Hypothalamus (tissue), 51 donors: Measurements from ENCODE around the gene PTGES3.
"Not testable (repeated sequence)": the region's sequence is repeated elsewhere in the genome, so short reads cannot be mapped to it uniquely, and the experiment has no call there.

Source experiments
- DNase-seq, 51 donors: peaks; one replicate each; lab custom pipeline; 2025; lab: John Stamatoyannopoulos, UW

PTGES3 gene

DNA sequence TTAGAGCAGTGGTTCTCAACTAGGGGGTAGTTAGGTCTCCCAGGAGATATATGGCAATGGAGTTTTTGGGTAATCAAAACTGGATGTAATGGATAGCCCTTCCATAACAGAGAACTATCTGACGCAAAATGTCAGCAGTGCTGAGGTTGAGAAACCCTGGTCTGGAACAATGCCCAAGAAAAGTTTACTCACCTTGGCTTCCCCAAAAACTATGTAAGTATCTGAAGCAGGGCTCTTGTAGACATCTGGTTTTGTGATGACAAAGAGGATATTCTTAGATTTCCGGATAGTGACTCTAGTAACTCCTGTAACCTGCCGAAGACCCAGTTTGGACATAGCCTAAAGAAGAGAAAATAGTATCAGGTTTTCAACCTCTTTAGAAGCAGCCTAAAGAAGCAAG lies 25.3 kb upstream of the PTGES3 start:
- DNase-seq = no peak

DNA sequence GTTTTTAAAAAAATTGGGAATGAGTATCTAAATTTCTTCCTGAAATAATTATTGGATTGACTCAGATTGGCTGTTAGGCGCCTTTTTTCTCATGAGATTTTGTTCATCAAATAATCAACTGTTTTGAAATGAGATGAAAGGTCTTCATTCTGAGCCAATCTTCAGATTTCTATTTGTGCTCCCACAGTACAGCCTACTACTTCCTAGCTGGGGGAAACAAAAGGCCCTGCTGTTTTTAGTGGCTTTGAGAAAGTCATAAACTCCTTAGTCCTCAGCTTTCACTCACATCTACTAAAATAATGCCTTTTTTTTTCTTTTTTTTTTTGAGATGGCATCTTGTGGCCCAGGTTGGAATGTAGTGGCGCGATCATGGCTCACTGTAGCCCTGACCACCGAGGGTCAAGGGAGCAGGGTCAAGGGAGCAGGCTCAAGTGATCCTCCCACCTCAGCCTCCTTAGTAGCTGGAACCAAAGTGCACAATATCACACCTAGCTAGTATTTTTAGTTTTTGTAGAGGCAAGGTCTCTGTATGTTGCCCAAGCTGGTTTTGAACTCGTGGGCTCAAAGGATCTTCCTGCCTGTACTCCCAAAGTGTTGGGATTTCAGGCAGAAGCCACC lies 21.8 kb upstream of the PTGES3 start:
- no peak for DNase-seq

DNA sequence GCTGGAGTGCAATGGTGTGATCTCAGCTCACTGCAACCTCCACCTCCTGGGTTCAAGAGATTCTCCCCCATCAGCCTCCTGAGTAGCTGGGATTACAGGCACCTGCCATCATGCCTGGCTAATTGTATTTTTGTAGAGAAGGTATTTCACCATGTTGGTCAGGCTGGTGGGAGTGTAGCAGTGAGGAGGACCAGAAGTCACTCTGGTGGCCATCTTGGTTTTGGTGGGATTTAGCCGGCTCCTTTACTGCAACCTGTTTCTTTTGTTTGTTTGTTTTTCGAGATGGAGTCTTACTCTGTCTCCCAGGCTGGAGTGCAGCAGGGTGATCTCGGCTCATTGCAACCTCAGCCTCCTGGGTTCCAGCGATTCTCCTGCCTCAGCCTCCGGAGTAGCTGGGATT lies 16.4 kb upstream of the PTGES3 start:
- not testable (repeated sequence) for DNase-seq

DNA sequence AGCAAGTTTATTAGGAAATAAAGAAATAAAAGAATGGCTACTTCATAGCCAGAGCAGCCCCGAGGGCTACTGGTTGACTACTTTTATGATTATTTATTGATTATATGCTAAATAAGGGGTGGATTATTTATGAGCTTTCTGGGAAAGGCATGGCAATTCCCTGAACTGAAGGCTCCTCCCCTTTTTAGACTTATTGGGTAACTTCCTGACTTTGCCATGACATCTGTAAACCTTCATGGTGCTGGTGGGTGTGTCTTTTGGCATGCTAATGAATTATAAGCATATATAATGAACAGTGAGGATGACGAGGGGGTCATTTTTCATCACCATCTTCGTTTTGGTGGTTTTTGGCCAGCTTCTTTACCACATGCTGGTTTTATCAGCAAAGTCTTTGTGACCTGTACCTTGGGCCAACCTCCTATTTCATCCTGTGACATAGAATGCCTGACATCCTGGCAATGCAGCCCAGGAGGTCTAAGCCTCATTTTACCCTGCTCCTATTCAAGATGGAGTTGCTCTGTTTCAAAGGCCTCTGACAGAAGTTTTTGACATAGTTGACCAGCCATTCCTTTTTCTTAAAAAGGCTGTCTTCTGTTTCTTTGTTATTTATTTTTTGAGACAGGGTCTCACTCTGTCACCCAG lies 11.1 kb upstream of the PTGES3 start:
- no peak for DNase-seq

DNA sequence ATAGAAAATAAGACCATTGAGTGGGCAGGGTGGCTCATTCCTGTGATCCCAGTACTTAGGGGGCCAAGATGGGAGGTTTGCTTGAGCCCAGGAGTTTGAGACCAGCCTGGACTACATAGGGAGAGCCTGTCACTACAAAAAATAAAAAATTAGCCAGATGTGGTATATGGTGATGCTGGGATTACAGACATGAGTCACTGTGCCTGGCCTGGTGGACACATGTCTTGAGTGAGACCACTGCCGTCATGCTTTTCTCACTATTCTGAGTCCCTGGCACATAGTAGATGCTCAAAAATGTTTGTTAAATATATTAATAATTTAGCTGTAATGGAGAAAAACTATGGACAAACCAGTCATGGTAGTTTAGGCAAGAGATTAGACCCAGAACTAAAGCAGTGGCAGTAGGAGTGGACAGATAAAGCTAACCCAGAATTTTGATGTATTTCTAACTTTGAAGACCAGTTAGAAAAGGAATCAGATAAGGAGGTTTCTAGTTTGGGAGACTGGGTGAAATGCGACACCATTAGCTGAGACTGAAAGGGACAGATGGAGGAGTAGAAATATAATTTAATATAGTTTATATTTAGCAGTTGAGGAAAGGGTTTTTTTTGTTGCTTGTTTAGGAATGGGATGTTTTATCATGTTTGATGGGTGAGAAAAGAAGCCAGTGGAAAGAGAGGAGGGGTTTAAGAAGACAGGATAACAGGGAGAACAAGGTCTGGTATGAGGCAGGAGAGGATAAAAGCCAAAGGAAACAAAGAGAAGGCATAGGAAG lies 7.4 kb upstream of the PTGES3 start:
- no peak for DNase-seq

DNA sequence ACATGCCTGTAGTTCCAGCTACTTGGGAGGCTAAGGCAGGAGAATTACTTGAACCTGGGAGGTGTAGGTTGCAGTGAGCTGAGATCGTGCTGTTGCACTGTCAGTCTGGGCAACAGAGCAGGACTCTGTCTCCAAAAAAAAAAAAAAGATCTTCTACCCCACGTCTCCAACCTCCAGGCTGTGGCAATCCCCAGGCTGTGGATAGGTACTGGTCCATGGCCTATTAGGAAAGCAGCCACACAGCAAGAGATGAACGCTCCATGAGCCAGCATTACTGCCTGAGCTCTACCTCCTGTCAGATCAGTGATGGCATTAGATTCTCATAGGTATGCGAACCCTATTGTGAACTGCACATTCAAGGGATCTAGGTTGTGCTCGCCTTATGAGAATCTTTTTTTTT lies 6.1 kb upstream of the PTGES3 start:
- DNase-seq = no peak

DNA sequence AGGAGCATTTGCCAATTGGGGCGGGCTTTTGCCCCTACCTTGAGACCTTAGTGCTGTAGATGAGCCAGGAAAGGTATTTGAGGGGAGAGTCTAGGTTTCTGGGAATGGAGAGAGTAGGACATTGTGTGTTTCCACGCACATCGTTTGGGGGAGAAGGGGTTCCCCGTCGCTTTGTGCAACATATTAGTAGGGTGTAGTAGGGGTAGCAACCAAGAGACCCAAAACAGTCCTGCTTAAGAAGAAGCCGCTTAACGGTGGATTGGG lies 694 bp upstream of the PTGES3 start:
- DNase-seq = peak in 2 of 51 donors; percentile 44 to 63

DNA sequence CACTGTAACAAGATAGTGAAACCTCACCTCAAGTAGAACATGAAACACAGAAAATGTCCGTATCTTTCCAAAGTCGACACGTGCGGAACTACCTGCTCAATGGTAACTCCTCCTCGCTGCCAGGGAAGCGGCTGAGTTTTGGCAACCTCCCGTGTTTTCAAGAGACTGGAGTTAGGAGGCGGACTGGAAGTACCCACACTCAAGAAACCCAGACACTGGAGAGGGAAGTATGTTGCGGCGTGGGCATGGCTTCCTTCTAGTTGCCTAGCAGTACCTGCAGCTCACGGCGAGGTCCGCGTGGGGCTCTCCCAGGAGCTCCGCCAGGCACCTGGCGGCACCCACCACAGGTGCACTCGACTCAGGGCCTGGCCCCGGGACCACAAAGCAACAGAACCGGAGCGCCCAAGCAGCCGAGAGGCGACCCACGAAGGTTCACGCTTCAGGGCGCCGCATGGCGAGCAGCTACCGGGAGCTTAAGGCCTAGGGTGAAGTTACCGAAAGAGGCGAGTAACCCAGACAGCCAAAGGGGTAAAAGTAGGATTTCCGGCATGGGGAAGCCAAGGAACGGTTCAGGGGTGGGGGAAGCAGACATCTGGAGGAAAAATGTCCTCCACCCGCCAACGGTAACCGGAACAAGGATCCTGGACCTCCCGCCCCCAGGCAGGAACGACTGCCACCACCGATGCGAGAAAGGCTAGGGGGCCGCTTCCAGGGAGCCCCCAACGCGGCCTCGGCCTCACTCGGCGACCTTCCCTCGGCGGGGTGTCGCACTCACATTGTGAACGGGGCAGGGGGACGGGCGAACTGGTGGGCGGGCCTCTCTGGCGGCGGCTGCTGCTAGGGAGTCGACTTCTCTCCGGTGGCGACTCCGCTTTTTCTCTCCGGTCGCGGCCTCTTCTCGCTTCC lies 608 bp downstream of the PTGES3 start:
- DNase-seq = peak in 39 of 51 donors; percentile 16 to 81 (median 42)

DNA sequence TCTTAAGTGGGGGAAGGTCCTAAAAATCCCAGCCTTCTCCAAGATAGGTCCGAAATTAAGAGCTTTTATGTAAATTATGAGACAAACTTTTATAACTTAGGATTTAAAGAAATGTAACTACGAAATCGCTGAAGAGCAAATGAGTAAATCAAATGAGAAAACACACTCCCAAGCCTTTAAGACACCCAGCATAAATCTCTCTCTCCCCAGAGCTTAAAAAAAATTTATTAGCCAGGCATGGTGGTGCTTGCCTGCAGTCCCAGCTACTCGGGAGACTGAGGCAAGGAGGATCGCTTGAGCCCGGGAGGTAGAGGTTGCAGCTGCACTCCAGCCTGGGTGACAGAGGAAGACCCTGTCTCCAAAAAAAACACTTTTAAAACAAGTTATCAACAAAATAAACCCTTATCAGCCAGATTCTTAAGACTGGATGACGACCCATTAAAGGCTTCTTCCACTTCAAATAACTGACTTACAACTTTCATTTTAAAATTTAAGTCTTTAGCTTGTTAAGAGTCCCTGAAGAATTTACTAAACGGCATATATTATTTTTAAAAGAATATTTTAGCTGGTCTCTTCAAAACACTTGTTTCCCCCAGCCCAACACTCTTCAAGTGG lies 3.2 kb downstream of the PTGES3 start:
- DNase-seq = no peak

DNA sequence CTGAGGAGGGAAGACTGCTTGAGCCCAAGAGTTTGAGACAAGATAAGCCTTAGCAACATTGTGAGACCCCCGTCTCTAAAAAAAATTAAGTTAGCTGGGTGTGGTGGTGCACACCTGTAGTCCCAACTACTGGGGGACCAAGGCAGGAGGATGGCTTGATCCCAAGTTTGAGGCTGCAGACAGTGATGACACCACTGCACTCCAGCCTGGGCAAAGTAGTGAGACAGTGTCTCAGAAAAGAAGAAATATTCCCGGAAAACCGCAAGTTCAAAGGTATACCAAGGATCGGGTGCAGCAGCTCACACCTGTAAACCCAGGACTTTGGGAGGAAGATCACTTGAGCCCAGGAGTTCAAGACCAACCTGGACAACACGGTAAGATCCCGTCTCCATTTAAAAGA lies 5.8 kb downstream of the PTGES3 start:
- no peak for DNase-seq

DNA sequence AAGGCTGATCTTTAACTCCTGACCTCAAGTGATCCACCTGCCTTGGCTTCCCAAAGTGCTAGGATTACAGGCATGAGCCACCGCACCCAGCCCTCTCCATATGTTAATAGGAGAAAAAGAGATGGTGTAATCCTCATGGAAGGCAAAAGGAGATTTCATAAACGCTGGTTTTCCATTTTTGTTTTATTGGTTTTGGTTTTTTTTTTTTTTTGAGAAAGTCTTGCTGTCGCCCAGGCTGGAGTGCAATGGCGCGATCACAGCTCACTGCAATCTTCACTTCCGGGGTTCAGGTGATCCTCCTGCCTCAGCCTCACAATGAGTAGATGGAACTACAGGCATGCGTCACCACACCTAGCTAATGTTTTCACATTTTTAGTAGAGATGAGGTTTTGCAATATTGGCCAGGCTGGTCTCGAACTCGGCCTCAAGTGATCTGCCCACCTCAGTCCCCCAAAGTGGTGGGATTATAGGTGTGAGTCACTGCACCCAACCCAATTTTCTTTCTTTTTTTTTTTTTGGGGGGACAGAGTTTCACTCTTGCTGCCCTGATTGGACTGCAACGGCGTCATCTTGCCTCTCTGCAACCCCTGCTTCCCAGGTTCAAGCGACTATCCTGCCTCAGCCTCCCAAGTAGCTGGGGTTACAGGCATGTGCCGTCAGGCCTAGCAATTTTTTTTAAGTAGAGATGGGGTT lies 8.1 kb downstream of the PTGES3 start:
- DNase-seq = no peak

DNA sequence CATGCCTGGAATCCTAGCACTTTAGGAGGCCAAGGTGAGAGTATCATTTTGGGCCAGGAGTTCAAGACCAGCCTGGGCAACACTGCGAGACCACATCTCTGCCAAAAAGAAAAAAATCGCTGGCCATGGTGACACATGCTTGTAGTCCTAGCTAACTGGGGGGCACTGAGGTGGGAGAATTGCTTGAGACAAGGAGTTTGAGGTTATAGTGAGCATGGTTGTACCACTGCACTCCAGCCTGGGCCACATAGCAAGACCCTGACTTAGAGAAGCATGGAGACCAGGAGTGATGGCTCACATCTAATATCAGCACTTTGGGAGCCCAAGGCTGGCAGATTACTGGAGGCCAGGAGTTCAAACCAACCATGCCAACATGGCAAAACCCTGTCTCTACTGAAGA lies 9.2 kb downstream of the PTGES3 start:
- DNase-seq = no peak

DNA sequence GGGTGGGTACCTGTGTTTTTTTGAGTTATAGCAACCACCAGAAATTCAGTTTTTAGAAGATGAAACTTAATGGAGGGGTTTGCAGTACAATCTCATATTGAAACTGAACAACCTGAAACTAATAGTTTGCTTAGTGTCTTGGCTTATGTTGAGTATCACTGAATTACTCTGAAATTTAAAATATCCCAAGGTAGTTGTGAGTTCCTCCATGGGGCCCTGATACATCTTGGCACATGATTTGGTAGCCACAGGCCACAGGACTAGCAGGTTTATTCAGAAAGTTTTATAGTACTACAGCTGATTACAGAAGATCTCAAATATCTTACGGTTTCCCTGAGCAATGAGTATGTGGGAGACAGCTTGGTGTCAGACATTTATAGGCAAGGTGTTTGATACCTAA lies 10.4 kb downstream of the PTGES3 start:
- no peak for DNase-seq

DNA sequence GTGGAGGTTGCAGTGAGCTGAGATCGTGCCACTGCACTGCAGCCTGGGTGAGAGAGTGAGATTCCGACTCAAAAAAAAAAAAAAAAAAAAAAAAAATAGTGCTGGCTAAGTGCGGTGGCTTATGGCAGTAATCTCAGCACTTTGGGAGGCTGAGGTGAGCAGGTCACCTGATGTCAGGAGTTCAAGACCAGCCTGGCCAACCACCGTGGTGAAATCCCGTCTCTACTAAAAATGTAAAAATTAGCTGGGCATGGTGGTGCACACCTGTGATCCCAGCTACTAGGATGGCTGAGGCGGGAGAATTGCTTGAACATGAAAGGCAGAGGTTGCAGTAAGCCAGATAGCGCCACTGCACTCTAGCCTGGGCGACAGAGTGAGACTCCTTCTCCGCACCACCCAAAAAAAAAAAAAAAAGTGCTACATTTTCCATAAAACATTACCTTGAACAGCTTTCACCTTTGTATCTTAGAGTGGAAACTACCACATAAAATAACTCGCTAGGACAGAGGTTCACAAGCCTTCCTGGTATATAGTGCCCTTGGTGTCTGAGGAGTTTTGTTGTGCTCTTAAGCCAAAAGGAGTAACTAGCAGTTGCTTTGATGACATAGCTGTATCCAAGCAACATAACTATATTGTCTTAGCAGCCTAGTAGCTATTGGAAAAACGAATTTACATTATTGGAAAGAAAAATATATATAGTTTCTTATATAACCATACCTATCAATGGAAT lies 11.1 kb downstream of the PTGES3 start:
- no peak for DNase-seq

DNA sequence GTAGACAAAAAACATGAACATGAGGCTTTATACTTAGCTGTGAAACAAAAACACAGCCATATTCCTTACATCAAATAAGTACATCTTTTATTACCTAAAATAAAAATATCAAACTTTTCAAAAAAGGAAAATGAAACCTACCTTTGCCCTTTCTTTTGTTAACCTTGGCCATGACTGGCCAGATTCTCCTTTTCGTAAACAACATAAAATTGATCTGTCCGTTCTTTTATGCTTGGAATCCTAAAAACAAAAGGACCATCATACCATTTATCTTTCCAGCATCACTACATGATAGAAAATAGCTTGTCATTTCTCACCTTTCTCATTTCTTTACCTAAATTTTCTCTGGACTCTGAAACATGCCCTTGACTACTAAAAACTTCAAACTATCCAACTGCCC lies 16.5 kb downstream of the PTGES3 start:
- DNase-seq = no peak

DNA sequence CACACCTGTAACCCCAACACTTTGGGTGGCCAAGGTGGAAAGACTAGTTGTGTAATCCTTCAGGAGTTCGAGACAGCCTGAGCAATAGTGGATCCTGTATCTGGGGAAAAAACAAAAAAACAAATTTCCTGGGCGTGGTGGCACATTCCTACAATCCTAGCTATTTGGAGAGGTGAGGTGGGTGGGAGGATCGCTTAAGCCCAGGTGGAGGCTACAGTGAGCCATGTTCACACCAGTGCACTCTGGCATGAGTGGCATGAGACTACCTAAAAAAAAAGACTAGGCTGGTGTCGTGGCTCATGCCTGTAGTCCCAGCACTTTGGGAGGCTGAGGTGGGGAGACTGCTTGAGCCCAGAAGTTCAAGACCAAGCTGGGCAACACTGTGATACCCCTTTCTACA lies 17.2 kb downstream of the PTGES3 start:
- DNase-seq = no peak

DNA sequence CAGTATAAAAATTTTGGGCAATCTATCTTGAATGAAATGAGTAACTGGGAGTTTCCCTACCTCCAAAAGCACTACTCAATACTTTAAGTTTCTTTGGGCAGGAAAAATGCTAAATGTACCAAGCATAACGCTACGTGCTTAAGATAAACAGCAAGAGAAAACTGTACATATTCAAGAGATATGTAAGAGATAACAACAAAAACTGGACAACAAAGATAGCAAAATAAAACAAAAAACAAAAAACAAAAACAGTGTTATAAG lies 20.0 kb downstream of the PTGES3 start:
- DNase-seq = no peak

DNA sequence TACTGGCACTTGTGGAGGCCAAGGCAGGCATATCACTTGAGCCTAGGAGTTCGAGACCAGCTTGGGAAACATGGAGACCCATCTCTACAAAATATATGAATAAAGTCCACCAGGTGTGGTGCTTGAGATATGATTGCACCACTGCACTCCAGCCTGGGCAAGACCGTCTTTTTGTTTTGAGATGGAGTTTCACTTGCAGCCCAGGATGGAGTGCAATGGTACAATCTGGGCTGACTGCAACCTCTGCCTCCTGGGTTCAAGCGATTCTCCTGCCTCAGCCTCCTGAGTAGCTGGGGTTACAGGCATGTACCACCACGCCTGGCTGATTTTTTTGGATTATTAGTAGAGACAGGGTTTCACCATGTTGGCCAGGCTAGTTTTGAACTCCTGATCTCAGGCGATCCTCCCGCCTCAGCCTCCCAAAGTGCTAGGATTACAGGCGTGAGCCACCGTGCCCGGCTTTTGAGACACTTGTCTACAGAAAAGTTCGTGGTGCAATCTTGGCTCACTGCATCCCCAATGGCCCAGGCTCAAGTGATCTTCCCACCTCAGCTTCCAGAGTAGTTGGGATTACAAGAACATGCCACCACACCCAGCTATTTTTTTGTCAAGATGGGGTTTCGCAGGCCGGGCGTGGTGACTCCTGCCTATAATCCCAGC lies 26.0 kb downstream of the PTGES3 start:
- DNase-seq = no peak

DNA sequence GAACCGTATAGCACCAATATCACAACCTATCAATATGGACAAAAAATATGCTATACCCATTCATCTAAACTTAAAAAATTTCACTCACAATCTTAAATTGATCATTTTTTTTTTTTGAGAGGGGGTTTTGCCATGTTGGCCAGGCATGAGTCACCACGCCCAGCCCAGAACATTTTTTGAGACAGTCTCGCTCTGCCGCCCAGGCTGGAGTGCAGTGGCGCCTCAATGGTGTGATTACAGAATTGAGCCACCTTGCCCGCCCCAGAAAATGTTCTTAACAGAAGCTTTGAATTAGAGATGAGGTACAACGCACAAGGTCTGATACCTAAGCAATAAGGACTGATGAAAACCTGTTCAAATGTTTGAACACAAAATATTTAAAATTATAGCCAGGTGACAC lies 26.5 kb downstream of the PTGES3 start:
- no peak for DNase-seq
